Mononuclear cell (primary cell): ENCODE measurements around the gene VPS8. TPM values are rescaled to one million over a fixed set of nuclear protein-coding genes. Genes with fewer than 3 reads are reported as not detected.

ENCODE experiments used
- H3K27me3 ChIP-seq: 2 replicates; pipeline ENCODE4 v1.6.0; 2011; ENCODE audit warnings: low read length, control low read depth; ENCODE audit not compliant: insufficient read depth
- H3K4me1 ChIP-seq: 2 replicates; pipeline ENCODE4 v1.5.1; 2011; ENCODE audit warnings: mild to moderate bottlenecking, low read length, control low read depth; ENCODE audit not compliant: insufficient read depth
- H3K4me3 ChIP-seq: 2 replicates; pipeline ENCODE4 v1.5.1; 2011; ENCODE audit warnings: mild to moderate bottlenecking, low read length, moderate library complexity
- H3K9me3 ChIP-seq: 2 replicates; pipeline ENCODE4 v1.5.1; 2011; ENCODE audit warnings: low read depth, mild to moderate bottlenecking, control low read depth, low read length
- total RNA-seq: library from RNA; depleted of rRNA; stranded (reverse); fragments of >200 nt; gene quantifications from one replicate; pipeline ENCODE4 v1.2.3, GENCODE V29; 2012

VPS8 gene
- total RNA-seq, 1 donor = 93.7 TPM

DNA sequence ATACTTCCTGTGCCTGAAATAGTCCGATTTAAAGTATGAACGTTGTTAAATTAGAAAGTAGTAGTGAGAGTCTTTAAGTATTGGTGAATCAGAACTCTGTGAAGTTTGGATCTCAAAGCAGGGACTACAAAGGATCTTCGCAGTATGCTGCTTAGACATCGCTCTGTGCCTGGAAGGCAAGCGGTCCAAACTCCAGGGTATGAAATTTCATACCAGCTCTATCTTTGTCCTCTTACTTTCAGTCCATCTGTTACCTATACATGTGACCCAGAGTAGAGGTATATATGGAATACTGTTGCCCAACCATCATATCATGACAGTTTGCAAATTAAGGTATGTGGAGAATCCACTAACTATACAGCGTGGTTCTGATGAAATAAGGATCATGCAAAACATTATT, 34.5 kb downstream of the VPS8 start:
- Histone ChIP-seq H3K9me3 (no peaks in the 10 kb centered on the region), H3K4me3 (no peak overlapping the region), H3K27me3 (no peaks in the 10 kb centered on the region), H3K4me1 (no peaks in the 10 kb centered on the region)

- Histone ChIP-seq H3K27me3 (no peaks in the 10 kb centered on the region), H3K4me3 (no peak overlapping the region), H3K9me3 (no peaks in the 10 kb centered on the region), H3K4me1 (no peaks in the 10 kb centered on the region)
Measured at GRCh38 chr3:184848934-184849333, 37.0 kb downstream of the VPS8 start.

GRCh38 chr3:184850201-184850600, 38.2 kb downstream of the VPS8 start:
- no peak overlapping the region for H3K4me3 ChIP-seq
- H3K27me3 ChIP-seq = no peaks in the 10 kb centered on the region
- H3K4me1 ChIP-seq = no peaks in the 10 kb centered on the region
- H3K9me3 ChIP-seq = no peaks in the 10 kb centered on the region

DNA sequence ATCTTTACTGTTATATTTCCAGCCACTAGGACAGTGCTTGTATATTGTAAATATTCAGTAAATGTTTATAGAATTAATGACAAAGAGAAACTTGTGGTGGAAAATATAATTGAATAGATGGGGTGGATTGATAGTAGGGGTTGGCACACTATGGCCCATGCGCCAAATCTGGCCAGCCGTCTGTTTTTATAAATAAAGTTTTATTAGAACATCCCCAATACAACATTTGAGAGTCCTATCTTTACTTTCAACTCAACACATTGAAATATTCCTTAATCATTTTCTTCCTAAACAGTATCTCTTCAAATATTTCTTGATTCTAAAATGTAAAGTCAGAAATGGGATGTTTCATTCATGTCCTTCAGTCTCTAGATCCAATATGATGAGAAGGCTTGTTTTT, 45.1 kb downstream of the VPS8 start:
- Histone ChIP-seq H3K4me3 (no peak overlapping the region), H3K27me3 (no peaks in the 10 kb centered on the region)

DNA sequence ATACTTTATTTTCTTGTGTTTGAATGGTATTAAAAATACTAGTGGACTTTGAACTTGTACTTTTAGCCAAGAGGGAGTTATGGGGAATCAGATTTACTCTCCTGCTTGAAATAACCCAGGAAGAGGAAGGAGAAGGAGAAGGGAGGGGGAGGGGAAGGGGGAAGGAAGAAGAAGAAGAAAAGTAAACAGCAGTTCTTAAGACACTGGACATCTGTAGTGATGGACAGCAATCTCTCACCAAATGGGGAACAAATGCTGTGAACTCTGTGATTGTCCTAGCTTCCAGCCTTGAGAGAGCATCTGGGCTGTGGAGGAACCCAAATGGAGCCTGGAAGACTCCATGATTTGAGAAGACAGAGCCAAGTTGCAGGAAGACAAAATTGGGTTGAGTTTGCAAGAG, 52.0 kb downstream of the VPS8 start:
- Histone ChIP-seq H3K9me3 (no peaks in the 10 kb centered on the region), H3K4me1 (peaks cover 4% of the 10 kb centered on the region), H3K27me3 (no peaks in the 10 kb centered on the region), H3K4me3 (no peak overlapping the region)

More for the DNA sequence above, 45.1 kb downstream of the VPS8 start:
- Histone ChIP-seq H3K4me1 (no peaks in the 10 kb centered on the region), H3K9me3 (no peaks in the 10 kb centered on the region)

DNA sequence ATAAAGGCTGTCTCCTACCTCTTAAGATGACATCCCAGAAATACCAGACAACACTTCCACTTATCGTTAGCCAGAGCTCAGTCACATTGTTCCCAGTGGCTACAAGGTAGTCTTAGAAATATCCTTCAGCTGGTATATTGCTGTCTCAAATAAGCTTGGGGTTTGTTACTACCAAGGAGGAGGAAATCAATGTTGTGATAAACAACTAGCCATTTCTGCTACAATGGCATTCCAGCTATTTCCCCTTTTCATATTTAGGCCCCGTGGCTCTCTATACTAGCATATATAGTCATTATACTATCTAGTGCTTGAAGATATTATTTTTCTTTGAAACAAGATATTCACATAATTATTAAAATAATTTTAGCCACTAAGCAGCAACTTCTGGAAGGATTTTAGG, 56.5 kb downstream of the VPS8 start:
- Histone ChIP-seq H3K4me3 (no peak overlapping the region), H3K4me1 (peaks cover 4% of the 10 kb centered on the region), H3K27me3 (no peaks in the 10 kb centered on the region), H3K9me3 (no peaks in the 10 kb centered on the region)

DNA sequence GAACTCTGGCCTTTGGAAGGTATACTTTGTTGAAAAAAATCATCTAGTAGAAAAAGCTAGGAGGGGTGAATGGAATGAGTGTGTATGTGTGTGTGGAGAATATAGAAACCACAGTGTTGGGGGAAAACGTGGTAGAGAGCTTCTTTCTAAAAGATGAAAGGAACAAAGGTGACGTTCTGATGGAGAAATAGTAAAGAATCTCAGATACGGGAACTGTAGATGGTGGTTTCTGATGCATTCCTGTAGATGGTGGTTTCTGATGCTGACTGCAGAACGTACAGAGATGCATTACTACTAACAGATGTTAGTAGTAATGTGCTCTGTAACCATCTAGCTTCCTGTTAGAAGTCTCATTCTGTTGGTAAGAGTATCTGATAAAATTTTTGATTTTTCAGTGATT, 60.2 kb downstream of the VPS8 start:
- Histone ChIP-seq H3K9me3 (no peaks in the 10 kb centered on the region), H3K4me3 (no peak overlapping the region), H3K4me1 (no peaks in the 10 kb centered on the region), H3K27me3 (no peaks in the 10 kb centered on the region)

GRCh38 chr3:184873141-184873540, 61.2 kb downstream of the VPS8 start:
- Histone ChIP-seq H3K9me3 (no peaks in the 10 kb centered on the region), H3K4me1 (no peaks in the 10 kb centered on the region), H3K4me3 (no peak overlapping the region), H3K27me3 (no peaks in the 10 kb centered on the region)

DNA sequence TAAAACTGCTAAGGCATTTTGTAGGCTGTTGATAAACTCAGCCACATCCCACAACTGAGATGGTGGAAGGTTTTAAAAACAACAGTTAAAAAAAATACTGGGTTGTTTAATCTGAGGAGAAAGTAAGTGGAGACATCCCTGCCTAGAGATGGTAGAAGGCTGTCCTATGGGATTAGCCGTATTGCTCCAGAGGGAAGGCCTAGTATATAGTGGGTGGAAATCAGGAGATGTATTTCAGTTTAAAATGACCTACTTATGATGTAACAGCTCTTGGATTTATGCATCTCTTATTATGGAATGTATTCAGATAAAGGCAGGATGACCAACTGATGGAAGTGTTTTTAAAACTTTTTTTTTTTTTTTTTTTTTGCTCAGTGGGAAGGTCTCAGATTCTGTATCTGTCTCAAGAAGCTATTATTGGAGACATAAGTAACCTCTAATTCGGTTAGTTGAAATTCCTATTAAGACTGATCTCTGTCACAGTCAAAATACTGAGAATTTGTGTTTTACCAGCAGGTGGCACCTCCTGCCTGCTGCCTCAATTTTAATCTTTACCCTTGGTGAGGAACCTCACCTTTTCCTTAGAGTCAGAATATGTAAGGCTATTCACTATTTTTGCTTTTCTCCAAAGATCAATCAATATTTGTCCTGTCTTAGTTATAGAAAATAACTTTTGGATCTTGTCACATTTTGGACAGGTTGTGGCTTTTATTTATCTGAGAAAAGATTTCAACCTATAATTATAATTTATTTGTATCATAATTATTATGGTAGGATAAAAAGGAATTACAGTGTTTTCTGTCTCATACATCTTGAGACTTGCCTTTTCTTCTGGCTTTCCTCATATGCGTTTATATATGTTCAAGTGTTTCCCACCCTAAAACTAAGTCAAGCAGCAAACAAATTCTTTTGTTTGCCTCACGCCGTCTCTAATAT, 63.0 kb downstream of the VPS8 start:
- Histone ChIP-seq H3K4me3 (no peak overlapping the region), H3K4me1 (no peaks in the 10 kb centered on the region), H3K9me3 (no peaks in the 10 kb centered on the region), H3K27me3 (no peaks in the 10 kb centered on the region)

- no peaks in the 10 kb centered on the region for H3K4me1 ChIP-seq
- no peaks in the 10 kb centered on the region for H3K9me3 ChIP-seq
- H3K27me3 ChIP-seq = no peaks in the 10 kb centered on the region
Measured at GRCh38 chr3:184880276-184881019, 68.5 kb downstream of the VPS8 start.

DNA sequence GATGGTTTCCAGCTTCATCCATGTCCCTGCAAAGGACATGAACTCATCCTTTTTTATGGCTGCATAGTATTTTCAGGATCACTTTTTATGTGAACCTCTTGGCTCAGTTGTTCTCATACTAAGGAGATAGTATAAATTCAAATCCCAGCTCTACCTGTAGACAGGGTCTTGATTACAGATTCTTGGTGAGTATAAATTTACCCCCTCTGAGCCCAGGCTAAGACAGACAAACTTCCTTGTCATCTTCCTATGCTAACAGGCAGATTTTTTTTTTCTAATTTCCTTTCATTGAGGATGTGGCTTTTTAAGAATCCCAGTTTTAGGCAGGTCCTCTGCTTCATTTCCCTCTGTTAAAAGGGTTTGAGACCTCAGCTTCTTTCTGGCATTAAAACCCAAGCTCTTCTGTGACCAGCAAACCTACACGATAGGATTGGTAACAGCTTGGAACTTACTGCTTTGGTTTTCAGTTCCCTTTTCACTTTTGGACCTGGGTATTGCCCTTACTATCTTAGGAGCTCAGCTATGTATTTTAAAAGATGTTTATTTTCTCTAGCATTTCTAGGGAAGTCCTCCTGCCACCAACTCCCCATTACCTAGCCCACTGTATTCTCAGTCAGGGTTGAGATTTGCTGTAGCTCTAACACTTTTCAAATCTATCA, 72.5 kb downstream of the VPS8 start:
- Histone ChIP-seq H3K27me3 (no peaks in the 10 kb centered on the region), H3K4me3 (no peak overlapping the region), H3K9me3 (no peaks in the 10 kb centered on the region), H3K4me1 (no peaks in the 10 kb centered on the region)

More at GRCh38 chr3:184880276-184881019, 68.5 kb downstream of the VPS8 start:
- no peak overlapping the region for H3K4me3 ChIP-seq

DNA sequence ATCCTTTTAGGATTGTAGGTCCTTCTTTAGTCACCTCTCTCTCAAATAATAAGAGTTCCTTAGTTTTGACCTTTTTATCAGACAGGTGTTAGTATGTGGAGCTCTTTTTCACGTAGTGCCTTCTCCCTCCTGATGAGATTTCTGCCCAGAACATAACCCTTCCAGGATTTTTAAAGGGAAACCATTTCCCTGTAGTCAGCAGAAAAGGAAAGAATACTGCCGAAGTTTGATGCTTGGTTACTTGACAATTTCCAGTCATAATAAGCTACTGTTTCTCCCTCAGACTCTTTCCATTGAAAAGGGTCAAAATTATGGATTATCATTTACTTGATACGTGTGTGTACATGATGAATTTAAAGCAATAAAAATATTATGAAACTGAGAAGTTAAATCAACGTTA, 73.1 kb downstream of the VPS8 start:
- Histone ChIP-seq H3K9me3 (no peaks in the 10 kb centered on the region), H3K27me3 (no peaks in the 10 kb centered on the region), H3K4me1 (no peaks in the 10 kb centered on the region), H3K4me3 (no peak overlapping the region)

GRCh38 chr3:184887574-184887973, 75.6 kb downstream of the VPS8 start:
- Histone ChIP-seq H3K9me3 (no peaks in the 10 kb centered on the region), H3K4me1 (no peaks in the 10 kb centered on the region), H3K27me3 (no peaks in the 10 kb centered on the region), H3K4me3 (no peak overlapping the region)

- H3K4me1 ChIP-seq = no peaks in the 10 kb centered on the region
- H3K4me3 ChIP-seq = no peak overlapping the region
- no peaks in the 10 kb centered on the region for H3K9me3 ChIP-seq
- H3K27me3 ChIP-seq = no peaks in the 10 kb centered on the region
Measured at GRCh38 chr3:184889312-184889904, 77.4 kb downstream of the VPS8 start.

DNA sequence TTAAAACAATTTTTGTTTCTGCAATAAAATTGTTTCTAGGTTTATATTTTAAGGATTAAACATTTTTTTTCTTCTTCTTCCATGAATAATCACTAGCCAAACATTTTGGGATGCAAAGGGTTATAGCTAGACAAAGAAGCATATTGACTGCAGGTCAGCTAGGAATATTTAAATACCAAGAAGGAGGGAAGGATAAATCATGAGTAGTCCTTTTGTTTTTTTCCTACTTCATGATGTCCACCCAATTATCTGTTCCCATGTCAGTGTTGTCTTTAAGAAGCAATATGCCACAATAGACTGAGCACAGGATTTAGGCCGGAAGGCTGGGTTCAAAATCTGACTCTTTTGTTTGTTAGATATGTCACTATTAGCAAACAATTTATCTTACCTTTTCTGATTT, 82.1 kb downstream of the VPS8 start:
- H3K9me3 ChIP-seq = no peaks in the 10 kb centered on the region
- no peak overlapping the region for H3K4me3 ChIP-seq
- no peaks in the 10 kb centered on the region for H3K27me3 ChIP-seq
- H3K4me1 ChIP-seq = no peaks in the 10 kb centered on the region
